Keratinocyte (primary cell): ENCODE measurements around the gene PRKAG2. TPM values are rescaled to one million over a fixed set of nuclear protein-coding genes. Genes with fewer than 3 reads are reported as not detected.
A peak's percentile ranks its signal among the peaks of the same experiment; 100 is the strongest.

ENCODE experiments used
- DNase-seq: peaks from one replicate; pipeline ENCODE4 v3.0.0-alpha.2; 2011; ENCODE audit warnings: low read depth, missing footprints, low spot score
- FAIRE-seq: peaks from 2 replicates; lab custom pipeline; 2011; peaks lifted over from hg19 to GRCh38; lab: Jason Lieb, UNC
- H2AFZ ChIP-seq: 2 replicates; pipeline ENCODE4 v1.6.0; 2012; ENCODE audit warnings: low read length, control low read depth, inconsistent platforms; ENCODE audit not compliant: control insufficient read depth
- H3K27ac ChIP-seq: 2 replicates; pipeline ENCODE4 v1.5.1; 2011; ENCODE audit warnings: low read length; ENCODE audit not compliant: control insufficient read depth, insufficient read depth
- H3K27me3 ChIP-seq: 3 replicates; pipeline ENCODE4 v1.6.0; 2011; ENCODE audit warnings: low read length; ENCODE audit not compliant: control insufficient read depth, insufficient read depth; ENCODE audit errors: extremely low read depth
- H3K36me3 ChIP-seq, 2 experiments: 2 replicates in 1 of 2; 3 replicates in 1 of 2; pipeline ENCODE4 v1.5.1; 2011; ENCODE audit warnings: low read length in 2 of 2, mild to moderate bottlenecking in 1 of 2; ENCODE audit not compliant: control insufficient read depth in 2 of 2, insufficient read depth in 2 of 2; ENCODE audit errors: extremely low read depth in 1 of 2
- H3K4me1 ChIP-seq: 3 replicates; pipeline ENCODE4 v1.5.1; 2011; ENCODE audit warnings: low read length; ENCODE audit not compliant: control insufficient read depth, insufficient read depth; ENCODE audit errors: extremely low read depth
- H3K4me2 ChIP-seq: 3 replicates; pipeline ENCODE4 v1.6.0; 2011; ENCODE audit warnings: low read depth, low read length; ENCODE audit not compliant: control insufficient read depth, insufficient read depth; ENCODE audit errors: extremely low read depth
- H3K4me3 ChIP-seq, 3 experiments: fragments of 200-600 bp in 1 of 3; sonication (generic) in 1 of 3; 2 replicates in 2 of 3; 3 replicates in 1 of 3; pipeline ENCODE4 v1.5.1; 2011 to 2016; ENCODE audit warnings: low read length in 3 of 3, mild to moderate bottlenecking in 3 of 3, control low read depth in 2 of 3, inconsistent platforms in 1 of 3, low read depth in 1 of 3, mixed read lengths in 1 of 3, mixed run types in 1 of 3, moderate library complexity in 1 of 3; ENCODE audit not compliant: control insufficient read depth in 2 of 3, insufficient read depth in 2 of 3; ENCODE audit errors: extremely low read depth in 1 of 3
- H3K79me2 ChIP-seq: 2 replicates; pipeline ENCODE4 v1.6.0; 2012; ENCODE audit warnings: low read length; ENCODE audit not compliant: control insufficient read depth, insufficient read depth
- H3K9ac ChIP-seq: 3 replicates; pipeline ENCODE4 v1.6.0; 2011; ENCODE audit warnings: low read length; ENCODE audit not compliant: control insufficient read depth, insufficient read depth; ENCODE audit errors: extremely low read depth
- H3K9me1 ChIP-seq: 3 replicates; pipeline ENCODE4 v1.6.0; 2011; ENCODE audit warnings: low read length; ENCODE audit not compliant: control insufficient read depth, insufficient read depth; ENCODE audit errors: extremely low read depth
- H3K9me3 ChIP-seq: 2 replicates; pipeline ENCODE4 v1.5.1; 2012; ENCODE audit warnings: low read depth, low read length; ENCODE audit not compliant: control insufficient read depth
- H4K20me1 ChIP-seq: 3 replicates; pipeline ENCODE4 v1.6.0; 2011; ENCODE audit warnings: low read length; ENCODE audit not compliant: control insufficient read depth, insufficient read depth; ENCODE audit errors: extremely low read depth
- EZH2 ChIP-seq: IDR thresholded peaks from one replicate; pipeline ENCODE4 v1.6.1; 2012; ENCODE audit warnings: inconsistent platforms, mild to moderate bottlenecking, low read length, moderate library complexity
- dilution Hi-C: fragments of 300-500 bp; cut with MboI; formaldehyde crosslinking; loops from one replicate; pipeline ENCODE4 v1.7.0; 2020; ENCODE audit warnings: low sequenced_read_pairs; ENCODE audit not compliant: extremely low pct_ligation_motif_present
- polyA plus RNA-seq, 5 experiments: library from polyadenylated mRNA; depleted of rRNA in 3 of 5; stranded (reverse) in 3 of 5; stranded (forward) in 1 of 5; unstranded in 1 of 5; fragments of >200 nt; gene quantifications; 1 replicate in 1 of 5; 2 replicates in 3 of 5; 3 replicates in 1 of 5; pipeline versions ENCODE4 v1.2.1 to v1.2.3, GENCODE V29; 2011 to 2012; ENCODE audit warnings: missing spikeins in 2 of 5, low read depth in 1 of 5, low replicate concordance in 1 of 5
- TF ChIP-seq, protein P1 (sequence below), 3 experiments: IDR thresholded peaks in 1 of 3; conservative IDR thresholded peaks in 1 of 3; optimal IDR thresholded peaks in 1 of 3; 2 replicates in 2 of 3; 3 replicates in 1 of 3; pipeline versions ENCODE3 to v1.5.1; 2011; ENCODE audit warnings: low read length in 3 of 3, mild to moderate bottlenecking in 3 of 3, moderate library complexity in 2 of 3, control low read depth in 1 of 3, inconsistent platforms in 1 of 3; ENCODE audit not compliant: insufficient read depth in 2 of 3; ENCODE audit errors: extremely low read depth in 1 of 3

PRKAG2 gene
- polyA plus RNA-seq, 1 donor (not counting 4 experiments of a cell fraction or from before 2014, with no cell fraction given), result 39.5 TPM

GRCh38 chr7:151570366-151570915 is 306.5 kb downstream of the PRKAG2 start:
- H3K9me3 ChIP-seq, result no peaks in the 10 kb centered on the region
- dilution Hi-C loops, result no loop called here
- peaks cover under 1 to 2% of the 10 kb centered on the region in 2 experiments for H3K36me3 ChIP-seq
- H3K4me2 ChIP-seq, result no peak overlapping the region
- no peaks in the 10 kb centered on the region for H3K79me2 ChIP-seq
- peaks cover 10% of the 10 kb centered on the region for H3K4me1 ChIP-seq
- DNase-seq, result no peak
- no peaks in the 10 kb centered on the region for H3K27me3 ChIP-seq
- no peak overlapping the region for H2AFZ ChIP-seq
- H3K4me3 ChIP-seq, result no peak overlapping the region
- no peak for TF ChIP-seq EZH2
- TF ChIP-seq, protein P1, sequence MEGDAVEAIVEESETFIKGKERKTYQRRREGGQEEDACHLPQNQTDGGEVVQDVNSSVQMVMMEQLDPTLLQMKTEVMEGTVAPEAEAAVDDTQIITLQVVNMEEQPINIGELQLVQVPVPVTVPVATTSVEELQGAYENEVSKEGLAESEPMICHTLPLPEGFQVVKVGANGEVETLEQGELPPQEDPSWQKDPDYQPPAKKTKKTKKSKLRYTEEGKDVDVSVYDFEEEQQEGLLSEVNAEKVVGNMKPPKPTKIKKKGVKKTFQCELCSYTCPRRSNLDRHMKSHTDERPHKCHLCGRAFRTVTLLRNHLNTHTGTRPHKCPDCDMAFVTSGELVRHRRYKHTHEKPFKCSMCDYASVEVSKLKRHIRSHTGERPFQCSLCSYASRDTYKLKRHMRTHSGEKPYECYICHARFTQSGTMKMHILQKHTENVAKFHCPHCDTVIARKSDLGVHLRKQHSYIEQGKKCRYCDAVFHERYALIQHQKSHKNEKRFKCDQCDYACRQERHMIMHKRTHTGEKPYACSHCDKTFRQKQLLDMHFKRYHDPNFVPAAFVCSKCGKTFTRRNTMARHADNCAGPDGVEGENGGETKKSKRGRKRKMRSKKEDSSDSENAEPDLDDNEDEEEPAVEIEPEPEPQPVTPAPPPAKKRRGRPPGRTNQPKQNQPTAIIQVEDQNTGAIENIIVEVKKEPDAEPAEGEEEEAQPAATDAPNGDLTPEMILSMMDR (optimal IDR thresholded peaks at IDR 0.05 in 1 of 3, IDR thresholded peaks at IDR 0.05 in 1 of 3, conservative IDR thresholded peaks at IDR 0.05 in 1 of 3; ENCODE audit: extremely low read depth in 1 of 3, insufficient read depth in 2 of 3, low read length in 3 of 3), result peak in 1 of 3 experiments; percentile 19
- H3K27ac ChIP-seq, result no peak overlapping the region
- FAIRE-seq, result no peak
- no peak overlapping the region for H3K9ac ChIP-seq
- H3K9me1 ChIP-seq, result no peaks in the 10 kb centered on the region
- H4K20me1 ChIP-seq, result no peaks in the 10 kb centered on the region

DNA sequence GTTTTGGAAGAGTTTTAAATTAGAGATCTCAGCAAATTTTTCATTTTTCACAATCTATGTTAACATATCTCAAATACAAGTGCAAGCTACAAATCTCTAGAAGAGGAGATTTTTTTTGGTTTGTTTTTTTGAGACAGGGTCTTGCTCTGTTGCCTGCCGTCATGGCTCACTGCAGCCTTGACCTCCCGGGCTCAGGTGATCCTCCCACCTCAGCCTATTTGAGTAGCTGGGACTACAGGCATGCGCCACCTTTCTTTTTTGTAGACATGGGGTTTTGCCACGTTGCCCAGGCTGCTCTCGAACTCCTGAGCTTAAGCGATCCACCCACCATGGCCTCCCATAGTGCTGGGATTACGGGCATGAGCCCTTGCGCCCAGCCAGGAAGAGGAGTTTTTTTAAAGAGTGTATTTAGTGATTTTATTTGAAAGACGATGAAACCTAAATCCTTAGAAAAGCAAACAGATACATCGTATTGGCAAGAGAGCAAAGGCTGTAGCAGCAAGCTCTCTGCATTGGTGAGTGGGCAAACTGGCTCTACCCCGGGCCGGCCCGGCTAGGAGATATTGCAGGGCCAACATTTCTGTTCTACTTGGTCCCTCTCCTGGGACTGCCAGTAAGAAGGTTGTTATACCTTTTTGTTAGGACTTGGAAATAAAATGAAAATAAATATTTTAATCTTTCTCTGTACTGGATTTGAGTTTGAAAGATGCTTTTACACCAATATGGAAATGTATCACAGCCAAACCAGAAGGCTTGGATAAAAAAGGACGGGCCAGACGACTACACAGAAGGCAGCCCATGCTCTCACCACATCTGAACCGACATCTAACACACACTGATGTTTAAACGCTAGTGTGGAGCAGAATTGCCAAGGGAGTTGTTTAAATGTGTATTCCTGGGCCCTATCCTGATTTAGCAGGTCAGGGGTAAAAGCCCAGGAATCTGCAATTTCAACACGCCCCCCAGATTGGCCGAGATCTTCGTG is 307.7 kb downstream of the PRKAG2 start:
- Histone ChIP-seq H4K20me1 (no peaks in the 10 kb centered on the region), H3K4me2 (no peak overlapping the region), H3K4me1 (peaks cover 13% of the 10 kb centered on the region), H3K27ac (no peak overlapping the region), H3K79me2 (no peaks in the 10 kb centered on the region), H2AFZ (no peak overlapping the region), H3K9me1 (no peaks in the 10 kb centered on the region), H3K36me3 (peaks cover 0 to 5% of the 10 kb centered on the region in 2 experiments), H3K9ac (no peak overlapping the region), H3K27me3 (no peaks in the 10 kb centered on the region), H3K4me3 (no peak overlapping the region), H3K9me3 (no peaks in the 10 kb centered on the region)
- no peak for FAIRE-seq
- dilution Hi-C loops, result no loop called here
- TF ChIP-seq, protein P1 (optimal IDR thresholded peaks at IDR 0.05 in 1 of 3, IDR thresholded peaks at IDR 0.05 in 1 of 3, conservative IDR thresholded peaks at IDR 0.05 in 1 of 3; ENCODE audit: extremely low read depth in 1 of 3, insufficient read depth in 2 of 3, low read length in 3 of 3), result no peak
- no peak for TF ChIP-seq EZH2
- no peak for DNase-seq
